Testis (tissue), 2 donors: ENCODE results near the gene EDARADD.

ENCODE experiments used
- POLR2A ChIP-seq: fragments of 450-650 bp; IDR thresholded peaks from one replicate; pipeline ENCODE4 v1.6.1; 2017; ENCODE audit warnings: antibody characterized with exemption, mild to moderate bottlenecking, moderate library complexity
- TF ChIP-seq, protein P1 (sequence below), 3 experiments: fragments of 450-650 bp in 2 of 3; fragments of 200-600 bp in 1 of 3; sonication (generic) in 1 of 3; IDR thresholded peaks; one replicate each; pipeline ENCODE4 v1.5.1; 2016 to 2019; ENCODE audit warnings: antibody characterized with exemption in 3 of 3, mild to moderate bottlenecking in 2 of 3, moderate library complexity in 1 of 3

DNA sequence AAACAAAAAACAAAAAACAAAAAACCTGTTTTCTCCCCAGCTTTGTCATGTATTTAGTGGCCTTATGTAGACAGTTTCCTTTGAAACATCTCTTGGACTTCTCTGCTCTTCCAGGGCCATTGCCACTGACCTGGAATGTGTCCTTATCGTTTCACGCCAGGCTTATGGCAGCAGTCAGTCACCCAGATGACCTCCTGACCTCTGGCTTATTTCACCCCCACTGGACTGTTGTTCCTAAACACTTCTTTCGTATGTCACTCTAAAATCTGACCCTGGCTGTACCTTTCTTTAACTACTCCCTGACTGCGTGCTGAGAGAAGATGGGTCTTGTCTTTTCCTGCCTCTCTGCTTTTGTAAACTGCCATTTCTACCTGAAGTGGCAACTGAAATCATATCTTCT lies 138.8 kb downstream of the EDARADD start:
- no peak for TF ChIP-seq POLR2A
- TF ChIP-seq, protein P1, sequence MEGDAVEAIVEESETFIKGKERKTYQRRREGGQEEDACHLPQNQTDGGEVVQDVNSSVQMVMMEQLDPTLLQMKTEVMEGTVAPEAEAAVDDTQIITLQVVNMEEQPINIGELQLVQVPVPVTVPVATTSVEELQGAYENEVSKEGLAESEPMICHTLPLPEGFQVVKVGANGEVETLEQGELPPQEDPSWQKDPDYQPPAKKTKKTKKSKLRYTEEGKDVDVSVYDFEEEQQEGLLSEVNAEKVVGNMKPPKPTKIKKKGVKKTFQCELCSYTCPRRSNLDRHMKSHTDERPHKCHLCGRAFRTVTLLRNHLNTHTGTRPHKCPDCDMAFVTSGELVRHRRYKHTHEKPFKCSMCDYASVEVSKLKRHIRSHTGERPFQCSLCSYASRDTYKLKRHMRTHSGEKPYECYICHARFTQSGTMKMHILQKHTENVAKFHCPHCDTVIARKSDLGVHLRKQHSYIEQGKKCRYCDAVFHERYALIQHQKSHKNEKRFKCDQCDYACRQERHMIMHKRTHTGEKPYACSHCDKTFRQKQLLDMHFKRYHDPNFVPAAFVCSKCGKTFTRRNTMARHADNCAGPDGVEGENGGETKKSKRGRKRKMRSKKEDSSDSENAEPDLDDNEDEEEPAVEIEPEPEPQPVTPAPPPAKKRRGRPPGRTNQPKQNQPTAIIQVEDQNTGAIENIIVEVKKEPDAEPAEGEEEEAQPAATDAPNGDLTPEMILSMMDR (IDR thresholded peaks at IDR 0.05): no peak
